OCI-LY1 (cell line): ENCODE measurements around the gene LMO1.

Source experiments
- CTCF ChIP-seq: fragments of 200-600 bp; sonication (generic), shearing (Covaris generic); IDR thresholded peaks from 2 replicates; pipeline ENCODE4 v1.5.1; 2017; ENCODE audit warnings: mild to moderate bottlenecking, antibody characterized with exemption, low read length, moderate library complexity, mixed read lengths
- EZH2 ChIP-seq: fragments of 200-600 bp; sonication (generic), shearing (Covaris generic); IDR thresholded peaks from 2 replicates; pipeline ENCODE4 v1.8.0; 2017; ENCODE audit warnings: borderline replicate concordance, mixed run types, mild to moderate bottlenecking, antibody characterized with exemption, low read length, moderate library complexity, mixed read lengths

GRCh38 chr11:8310743-8311298 lies 47.1 kb upstream of the LMO1 start:
- TF ChIP-seq CTCF (no peak), EZH2 (no peak)
